HG03378 (cell line): Measurements from ENCODE around the gene UBL4A.

Source experiments
- ATAC-seq: cut with Tn5 transposase; IDR thresholded peaks from one replicate; pipeline ENCODE4 v1.9.1; 2021; ENCODE audit warnings: mild to moderate bottlenecking, moderate library complexity; ENCODE audit not compliant: unreplicated experiment

The UBL4A gene

DNA sequence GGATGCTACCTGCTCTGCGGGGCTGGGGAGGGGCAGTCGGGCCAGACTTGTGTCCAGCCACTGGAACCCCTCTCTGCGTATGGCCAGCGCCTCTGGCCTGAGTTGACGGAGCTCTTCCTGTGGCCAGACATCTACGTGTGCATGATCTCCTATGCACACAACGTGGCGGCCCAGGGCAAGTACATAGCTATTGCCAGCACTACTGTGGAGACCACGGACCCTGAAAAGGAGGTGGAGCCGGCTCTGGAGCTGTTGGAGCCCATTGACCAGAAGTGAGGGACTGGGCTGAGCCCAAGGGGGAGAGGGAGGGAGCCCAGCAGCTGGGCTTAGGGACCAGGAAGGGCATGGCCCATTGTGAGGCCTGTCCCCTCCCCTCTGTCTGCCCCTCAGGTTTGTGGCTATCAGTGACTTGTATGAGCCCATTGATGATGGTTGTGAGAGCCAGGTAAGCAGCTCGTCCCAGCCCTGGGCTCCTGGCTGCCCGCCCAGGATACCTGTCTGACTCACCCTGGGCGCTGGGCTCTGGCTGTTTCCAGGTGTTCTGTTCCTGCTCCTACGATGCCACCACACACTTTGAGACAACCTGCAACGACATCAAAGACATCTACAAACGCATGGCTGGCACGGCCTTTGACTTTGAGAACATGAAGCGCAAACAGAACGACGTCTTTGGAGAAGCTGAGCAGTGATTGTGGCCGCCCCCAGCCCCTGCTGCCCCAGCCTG lies 44.3 kb downstream of the UBL4A start:
- ATAC-seq = no peak

DNA sequence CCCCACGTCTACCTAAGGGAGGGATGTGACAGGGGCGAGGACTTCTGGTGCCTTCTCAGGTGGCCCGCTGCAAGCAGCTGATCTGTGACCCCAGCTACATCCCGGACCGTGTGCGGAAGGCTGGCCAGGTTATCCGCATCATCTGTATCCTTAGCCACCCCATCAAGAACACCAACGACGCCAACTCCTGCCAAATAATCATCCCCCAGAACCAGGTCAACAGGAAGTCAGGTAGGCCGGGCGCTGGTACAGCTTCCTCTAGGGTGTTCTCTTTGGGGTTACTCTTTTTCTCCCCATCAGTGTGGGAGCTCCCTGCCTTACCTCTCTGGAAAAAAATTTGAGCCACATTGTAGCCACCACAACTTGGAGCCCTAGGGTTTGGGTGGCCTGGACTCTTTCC lies 44.9 kb downstream of the UBL4A start:
- ATAC-seq = no peak

DNA sequence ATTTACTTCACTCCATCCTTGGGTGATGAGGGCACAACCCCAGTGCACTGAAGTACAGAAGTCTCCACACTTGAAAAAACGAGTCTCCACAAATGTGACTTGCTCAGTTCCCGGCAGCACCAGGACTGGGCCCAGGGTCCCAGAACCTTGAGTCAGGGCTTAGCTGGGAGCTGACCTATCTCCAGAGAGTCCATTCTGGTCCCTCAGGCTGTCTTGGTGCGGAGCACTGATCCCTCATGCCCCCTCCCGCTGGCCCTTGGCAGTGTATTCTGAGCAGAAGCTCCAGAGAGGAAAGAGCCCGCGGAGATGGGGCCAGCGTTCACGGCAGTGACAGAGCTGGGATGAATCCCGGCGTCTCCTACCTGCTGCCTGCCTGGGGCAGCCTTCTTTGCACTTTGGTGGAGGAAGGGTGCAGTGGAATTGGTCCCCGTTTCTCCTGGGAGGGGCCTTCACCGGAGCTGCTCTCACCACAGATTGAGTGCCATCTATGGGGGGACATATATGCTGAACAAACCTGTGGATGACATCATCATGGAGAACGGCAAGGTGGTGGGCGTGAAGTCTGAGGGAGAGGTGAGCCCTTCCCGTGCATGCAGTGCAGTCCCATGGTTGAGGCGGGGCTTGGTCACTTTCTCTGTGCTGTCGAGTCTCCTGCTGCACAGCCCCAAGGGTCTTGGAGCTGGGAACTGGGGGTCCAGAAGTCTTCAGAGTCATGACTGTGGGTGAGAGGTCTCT lies 45.6 kb downstream of the UBL4A start:
- ATAC-seq = no peak

DNA sequence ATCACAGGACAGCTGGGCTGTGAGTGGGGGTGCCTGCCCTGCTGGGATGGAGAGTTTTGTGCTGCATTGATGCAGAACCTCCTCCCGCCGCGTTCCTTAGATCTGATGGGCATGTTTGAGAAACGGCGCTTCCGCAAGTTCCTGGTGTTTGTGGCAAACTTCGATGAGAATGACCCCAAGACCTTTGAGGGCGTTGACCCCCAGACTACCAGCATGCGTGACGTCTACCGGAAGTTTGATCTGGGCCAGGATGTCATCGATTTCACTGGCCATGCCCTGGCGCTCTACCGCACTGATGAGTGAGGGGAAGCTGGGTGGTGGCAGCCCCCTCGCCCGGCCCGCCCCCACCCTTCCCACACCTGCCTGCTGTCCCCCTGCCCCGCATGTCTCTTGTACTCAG lies 46.6 kb downstream of the UBL4A start:
- ATAC-seq = no peak

DNA sequence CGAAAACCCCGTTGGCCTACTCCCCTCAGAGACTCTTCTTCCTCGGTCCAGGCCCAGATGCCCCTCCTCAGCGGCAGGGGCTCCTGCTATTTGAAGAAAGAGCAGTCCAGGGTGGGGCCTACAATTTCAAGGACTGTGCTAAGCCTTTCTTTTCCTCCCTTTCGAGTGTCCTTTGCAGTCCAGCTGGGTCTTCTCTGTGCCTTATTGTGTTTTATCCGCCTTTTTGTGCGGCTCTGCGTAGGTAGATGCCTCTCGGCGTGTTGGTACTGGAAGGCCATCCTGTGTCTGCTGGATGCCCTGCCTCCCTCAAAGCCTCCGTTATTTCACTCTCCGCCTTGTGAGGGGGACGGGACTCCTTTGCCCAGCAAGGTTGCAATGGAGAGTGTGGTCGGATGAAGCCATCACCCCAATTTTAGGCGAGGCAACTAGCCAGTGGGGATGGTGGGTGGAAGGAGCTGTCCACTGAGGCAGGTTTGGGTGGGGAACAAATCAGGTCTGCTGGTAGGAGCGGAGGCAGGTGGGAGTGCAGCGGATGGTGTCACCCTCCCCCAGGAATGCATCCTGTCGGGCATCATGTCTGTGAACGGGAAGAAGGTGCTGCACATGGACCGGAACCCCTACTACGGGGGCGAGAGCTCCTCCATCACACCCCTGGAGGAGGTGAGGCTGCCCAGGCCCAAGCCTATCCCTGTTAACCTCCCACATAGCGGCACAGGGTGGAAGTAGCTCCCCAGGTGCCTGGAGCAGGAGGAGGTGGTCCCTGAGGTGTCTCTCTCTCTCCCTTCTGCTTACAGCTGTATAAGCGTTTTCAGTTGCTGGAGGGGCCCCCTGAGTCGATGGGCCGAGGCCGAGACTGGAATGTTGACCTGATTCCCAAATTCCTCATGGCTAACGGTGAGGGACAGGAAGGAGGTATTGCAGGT lies 48.2 kb downstream of the UBL4A start:
- ATAC-seq = no peak

DNA sequence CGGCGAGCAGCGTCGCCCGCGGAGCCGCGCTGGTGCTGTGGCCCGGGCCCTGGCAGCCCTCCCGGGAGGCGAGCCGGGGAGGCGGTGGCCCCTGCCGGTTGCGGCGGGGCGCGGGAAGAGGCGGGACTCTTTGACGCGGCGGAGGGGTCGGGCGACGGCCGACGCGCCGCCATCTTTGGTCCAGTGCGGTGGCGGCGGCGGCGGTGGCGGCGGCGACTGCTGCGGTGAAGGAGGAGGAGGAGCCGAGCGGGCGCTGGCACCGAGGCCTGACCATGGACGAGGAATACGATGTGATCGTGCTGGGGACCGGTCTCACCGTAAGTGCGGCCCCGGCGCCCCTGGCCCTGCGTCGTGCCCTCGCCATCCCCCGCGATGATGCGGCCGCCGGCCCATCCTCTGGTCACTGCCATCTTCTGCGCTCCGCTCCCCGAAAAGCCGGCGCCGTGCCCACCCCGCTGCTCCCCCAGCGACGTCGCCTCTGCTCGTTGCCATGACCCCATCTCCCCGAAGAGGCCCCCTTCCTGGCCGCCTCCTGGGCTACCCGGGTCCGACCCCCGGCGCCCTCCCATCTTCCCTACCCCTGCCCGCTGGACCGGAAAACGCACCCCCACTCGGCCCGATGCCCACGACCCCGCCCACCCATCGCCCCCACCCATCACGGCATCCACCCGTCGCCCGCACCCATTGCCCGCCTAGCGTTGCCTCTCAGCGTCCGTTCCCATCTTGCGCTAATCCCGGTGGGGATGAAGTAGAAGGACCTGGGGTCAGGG lies 49.2 kb downstream of the UBL4A start, which contains the start of gene GDI1:
Gene GDI1, plus strand, starts transcription at position 172 of the 770 bp plus-strand sequence. Its CDS starts 101 bp downstream, at position 273.
- no peak for ATAC-seq

DNA sequence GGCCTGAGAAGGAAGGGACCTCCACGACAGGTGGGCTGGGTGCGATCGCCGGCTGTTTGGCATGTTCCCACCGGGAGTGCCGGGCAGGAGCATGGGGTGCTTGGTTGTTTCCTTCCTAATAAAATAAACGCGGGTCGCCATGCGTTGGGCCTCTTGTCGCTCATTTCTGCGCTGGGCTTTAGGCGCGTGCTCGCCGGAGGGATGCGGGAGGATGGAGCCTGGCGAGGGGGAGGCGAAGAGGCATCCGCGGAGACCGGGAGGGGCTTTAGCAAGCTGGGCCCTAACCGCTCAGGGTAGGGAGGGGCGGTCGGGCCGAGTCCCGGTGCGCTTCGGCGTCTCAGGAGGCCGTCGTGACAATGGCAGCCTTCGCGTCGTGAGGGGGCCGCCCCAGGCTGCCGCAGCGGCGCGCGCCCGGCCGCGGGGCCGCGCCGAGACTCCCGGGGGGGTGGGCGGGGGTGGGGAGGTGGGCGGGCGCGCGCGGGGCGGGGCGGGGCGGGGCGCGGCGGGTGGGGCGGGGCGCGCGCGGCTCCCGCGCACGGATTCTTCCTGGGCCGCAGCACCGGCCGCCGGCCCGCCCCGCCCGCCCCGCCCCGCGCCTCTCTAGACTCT lies 49.9 kb downstream of the UBL4A start:
- ATAC-seq = no peak

DNA sequence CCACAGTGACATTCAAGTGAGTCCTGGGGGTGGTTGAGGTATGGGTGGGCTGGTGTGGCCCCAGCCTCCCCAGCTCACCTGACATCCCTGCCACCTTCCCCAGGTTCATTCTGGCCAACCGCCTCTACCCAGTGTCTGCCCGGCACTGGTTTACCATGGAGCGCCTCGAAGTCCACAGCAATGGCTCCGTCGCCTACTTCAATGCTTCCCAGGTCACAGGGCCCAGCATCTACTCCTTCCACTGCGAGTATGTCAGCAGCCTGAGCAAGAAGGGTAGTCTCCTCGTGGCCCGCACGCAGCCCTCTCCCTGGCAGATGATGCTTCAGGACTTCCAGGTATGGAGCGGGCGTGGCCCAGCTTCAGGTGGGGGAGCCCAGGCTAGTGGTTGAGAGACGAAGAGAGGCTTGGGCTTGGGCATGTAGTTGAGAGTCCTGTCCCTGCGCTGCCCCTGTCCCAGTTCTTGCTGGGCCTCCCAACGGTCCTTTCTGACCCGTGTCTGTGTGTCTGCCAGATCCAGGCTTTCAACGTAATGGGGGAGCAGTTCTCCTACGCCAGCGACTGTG lies 51.2 kb downstream of the UBL4A start:
- no peak for ATAC-seq

DNA sequence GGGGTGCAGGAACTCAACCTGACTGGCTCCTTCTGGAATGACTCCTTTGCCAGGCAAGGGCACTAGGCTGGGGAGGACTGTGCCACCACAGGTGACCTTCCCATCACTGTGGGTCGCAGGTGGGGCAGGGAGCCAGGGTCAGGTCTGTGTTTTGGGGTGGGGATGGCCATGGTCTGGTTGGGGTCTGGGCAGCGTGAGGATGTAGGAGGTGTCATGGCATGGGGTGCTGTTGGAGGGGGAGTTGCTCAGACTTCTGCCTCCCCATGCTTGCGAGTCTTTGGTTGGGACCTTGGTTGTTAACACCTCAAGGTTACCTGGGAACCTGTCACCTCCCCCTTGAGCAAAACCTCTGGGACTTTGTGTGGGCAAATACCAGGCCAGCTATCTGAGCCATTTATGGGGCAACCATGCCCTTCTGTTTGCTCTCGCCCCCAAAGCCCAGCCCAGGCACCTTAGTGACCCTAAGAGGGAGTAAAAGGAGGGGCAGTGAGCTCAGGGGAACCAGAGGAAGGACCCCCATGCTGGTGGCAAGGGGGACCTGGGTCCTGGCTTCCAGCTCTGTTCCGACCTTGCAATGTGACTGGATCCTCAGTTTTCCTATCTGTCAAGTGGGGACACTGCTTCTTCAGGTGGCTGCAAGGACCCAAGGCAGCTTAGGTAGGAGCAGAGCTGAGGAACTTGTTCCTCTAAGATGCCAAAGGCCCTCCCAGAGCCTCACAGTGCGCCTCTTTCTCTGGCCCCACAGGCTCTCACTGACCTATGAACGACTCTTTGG lies 51.8 kb downstream of the UBL4A start:
- ATAC-seq = no peak
